Neural progenitor cell (in vitro differentiated cells): Measurements from ENCODE around the gene MGAM2.

Source experiments
- EZH2 ChIP-seq: fragments of 200-600 bp; sonication (generic); IDR thresholded peaks from 2 replicates; pipeline ENCODE4 v1.6.1; 2017; ENCODE audit warnings: antibody characterized with exemption, mild to moderate bottlenecking, moderate library complexity
- EZH2phosphoT487 ChIP-seq: fragments of 200-600 bp; sonication (generic); IDR thresholded peaks from 2 replicates; pipeline ENCODE4 v1.6.1; 2017; ENCODE audit warnings: antibody characterized with exemption
- TF ChIP-seq, protein P1 (sequence below): fragments of 200-600 bp; sonication (generic); IDR thresholded peaks from 2 replicates; pipeline ENCODE4 v1.5.1; 2017; ENCODE audit warnings: antibody characterized with exemption, mild to moderate bottlenecking

- TF ChIP-seq, protein P1, sequence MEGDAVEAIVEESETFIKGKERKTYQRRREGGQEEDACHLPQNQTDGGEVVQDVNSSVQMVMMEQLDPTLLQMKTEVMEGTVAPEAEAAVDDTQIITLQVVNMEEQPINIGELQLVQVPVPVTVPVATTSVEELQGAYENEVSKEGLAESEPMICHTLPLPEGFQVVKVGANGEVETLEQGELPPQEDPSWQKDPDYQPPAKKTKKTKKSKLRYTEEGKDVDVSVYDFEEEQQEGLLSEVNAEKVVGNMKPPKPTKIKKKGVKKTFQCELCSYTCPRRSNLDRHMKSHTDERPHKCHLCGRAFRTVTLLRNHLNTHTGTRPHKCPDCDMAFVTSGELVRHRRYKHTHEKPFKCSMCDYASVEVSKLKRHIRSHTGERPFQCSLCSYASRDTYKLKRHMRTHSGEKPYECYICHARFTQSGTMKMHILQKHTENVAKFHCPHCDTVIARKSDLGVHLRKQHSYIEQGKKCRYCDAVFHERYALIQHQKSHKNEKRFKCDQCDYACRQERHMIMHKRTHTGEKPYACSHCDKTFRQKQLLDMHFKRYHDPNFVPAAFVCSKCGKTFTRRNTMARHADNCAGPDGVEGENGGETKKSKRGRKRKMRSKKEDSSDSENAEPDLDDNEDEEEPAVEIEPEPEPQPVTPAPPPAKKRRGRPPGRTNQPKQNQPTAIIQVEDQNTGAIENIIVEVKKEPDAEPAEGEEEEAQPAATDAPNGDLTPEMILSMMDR = no peak
- TF ChIP-seq EZH2phosphoT487 (no peak), EZH2 (no peak)
Measured at GRCh38 chr7:142196066-142196840, 84.7 kb downstream of the MGAM2 start.
